Measurements from ENCODE around the gene C3orf49. TPM values are rescaled to one million over a fixed set of nuclear protein-coding genes. Genes with fewer than 3 reads are reported as not detected.

C3orf49 gene
- total RNA-seq, 1 experiment from 2014 or later = not detected

DNA sequence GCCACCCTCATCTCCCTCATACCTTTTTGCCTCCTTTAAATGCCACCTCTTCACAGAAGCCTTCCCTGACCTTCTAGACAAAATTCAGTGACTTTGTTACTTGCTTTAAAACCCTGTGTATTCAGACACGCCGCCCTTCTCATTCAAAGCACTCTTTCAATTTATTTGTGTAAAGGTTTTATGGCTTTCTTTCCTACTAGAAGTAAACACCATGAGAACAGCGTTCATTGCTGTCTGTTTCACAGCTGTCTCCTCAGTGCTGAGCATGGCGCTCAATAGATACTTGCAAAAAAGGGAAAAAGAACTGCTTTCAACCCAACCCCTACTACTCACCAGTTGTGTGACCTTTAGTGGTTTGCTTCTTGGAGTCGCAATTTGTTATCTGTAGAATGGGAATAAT, 61.6 kb downstream of the C3orf49 start:
- no peak for DNase-seq (ENCODE audit: low read depth)

DNA sequence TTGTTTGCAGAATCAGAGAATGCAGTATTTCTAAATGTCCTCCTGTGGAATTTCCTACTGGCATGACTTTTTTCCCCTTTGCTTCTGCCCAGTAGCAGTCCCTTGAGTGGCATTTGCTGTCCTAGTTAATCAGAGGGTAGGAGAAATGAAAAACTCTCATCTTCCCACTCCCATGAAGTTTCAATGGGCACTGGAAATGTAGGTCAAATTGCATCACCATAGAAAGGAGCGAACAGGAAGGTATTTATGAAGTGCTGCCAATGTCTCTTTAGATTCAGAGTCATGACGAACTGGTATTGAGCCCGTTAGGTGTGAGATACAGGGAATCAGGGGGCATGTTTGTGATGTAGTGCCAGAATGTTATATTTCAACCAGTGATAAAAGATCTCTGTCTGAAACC, 67.8 kb downstream of the C3orf49 start:
- no peak for DNase-seq (ENCODE audit: low read depth)

DNA sequence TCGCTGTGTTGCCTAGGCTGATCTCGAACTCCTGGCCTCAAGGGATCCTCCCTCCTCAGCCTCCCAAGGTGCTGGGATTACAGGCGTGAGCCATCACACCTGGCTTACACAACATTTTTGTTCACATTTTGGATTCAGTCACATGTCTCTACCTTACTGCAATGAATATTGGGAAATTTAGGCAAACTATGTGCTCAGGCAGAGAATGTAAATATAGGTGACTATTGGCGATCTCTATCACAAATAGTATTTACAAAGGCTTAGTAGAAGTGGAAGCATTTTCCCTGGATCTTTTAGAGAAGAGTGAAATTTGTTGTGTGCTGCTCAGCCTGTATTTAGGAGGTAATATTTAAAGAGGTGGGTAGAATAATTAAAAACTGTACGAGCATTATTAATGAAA, 72.4 kb downstream of the C3orf49 start:
- DNase-seq (ENCODE audit: low read depth) = no peak

DNA sequence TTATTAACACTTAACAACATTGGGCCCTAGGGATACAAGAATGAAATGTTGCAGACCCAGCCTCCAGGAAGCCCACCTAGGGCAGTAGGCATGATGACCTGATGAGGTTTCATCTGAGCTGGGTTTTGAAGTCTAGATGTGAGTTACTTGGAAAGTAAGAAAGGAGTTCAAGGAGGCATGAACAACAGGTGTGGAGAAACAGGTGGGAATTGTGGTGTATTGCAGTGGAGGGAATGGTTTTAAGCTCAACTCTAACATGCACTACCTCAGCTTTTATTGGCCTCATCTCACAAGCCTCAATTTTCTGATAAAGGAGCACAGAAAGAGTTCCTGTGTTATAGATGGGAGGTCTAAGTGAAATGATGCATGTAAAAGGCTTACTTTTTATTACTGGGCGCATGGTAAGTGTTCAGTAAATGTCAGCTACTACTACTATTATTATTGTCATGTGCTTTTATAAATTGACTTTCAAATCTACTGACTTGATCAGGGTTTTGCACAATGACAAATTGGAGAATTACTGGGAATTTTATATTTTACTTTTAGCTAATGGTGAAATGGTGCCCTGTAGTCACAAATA, 73.8 kb downstream of the C3orf49 start:
- DNase-seq (ENCODE audit: low read depth) = no peak

DNA sequence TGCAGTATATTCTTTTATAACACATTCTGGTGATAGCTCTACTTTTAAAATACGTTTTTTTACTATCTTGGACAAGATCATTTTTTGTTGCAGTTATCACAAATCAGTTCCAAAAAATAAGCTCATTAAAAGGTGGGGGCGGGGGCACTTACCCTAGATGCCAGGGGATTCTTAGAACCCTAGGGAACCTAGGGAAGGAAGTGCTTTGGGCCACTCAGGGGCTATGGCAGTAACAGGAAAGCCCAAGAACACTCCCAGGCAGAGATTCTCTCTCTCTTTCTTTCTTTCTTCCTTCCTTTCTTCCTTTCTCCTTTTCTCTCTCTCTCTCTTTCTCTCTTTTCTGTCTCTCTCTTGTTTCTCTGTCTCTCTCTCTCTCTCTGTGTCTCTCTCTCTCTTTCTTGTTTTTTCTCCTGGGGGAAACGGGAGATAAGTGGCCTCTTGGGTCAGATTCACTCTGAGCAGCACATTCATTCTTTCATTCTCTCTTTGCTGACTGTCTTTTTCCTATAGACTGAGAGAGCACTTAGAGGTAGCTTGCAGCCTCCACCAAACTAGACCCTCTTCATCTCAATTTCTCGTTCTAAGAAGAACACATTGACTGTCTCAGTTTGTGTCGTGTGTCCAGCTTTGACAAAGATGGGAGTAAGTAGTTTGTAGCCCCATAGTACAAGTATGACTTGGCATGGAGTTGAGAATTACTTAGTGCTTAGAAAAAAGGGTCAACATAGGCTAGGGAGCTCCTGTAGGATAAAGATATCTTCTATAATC, 76.5 kb downstream of the C3orf49 start:
- DNase-seq (ENCODE audit: low read depth) = no peak

DNA sequence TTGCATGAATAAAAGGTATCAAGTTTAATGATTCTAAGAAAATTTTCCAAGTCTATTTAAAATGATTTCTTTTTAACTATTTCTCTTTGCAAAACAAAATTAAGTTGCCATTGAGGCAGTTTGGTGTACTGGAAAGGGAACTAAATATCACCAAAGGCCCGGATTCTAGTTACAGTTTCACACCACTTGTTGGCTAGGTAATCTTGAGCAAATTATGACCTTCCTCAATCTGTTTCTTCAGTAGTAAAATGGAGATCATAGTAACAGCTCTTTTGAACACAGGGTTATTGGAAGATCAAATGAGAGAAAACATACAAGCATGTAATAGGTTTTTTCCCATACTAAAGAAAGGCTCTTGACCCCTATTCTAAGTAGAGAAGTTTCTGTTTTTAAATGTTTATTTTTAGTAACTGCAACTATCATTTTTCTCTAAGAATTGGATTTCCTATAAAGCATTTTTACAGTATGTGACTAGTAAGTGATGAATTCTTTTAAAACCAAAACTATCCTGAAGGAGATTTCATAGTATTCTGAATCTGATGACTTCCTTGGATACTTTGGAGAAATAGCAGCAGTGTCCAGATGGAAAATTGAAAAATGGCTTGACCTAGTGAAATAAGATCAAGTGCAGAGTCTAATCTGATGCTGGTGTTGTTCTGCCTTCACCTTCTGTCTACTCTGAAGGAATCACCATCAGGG, 77.4 kb downstream of the C3orf49 start:
- no peak for DNase-seq (ENCODE audit: low read depth)

Other genes with a start within 250 kb of the C3orf49 start
- not detected in 2 replicates for gene SNTN, start 166.6 kb upstream of the C3orf49 start, total RNA-seq (2014; rRNA removed)
- gene THOC7, start 44.5 kb downstream of the C3orf49 start, total RNA-seq (2014; rRNA removed) = 64.6 and 67.8 TPM in 2 replicates
- 7.8 and 10.4 TPM in 2 replicates for gene ATXN7, start 44.6 kb downstream of the C3orf49 start, total RNA-seq (2014; rRNA removed)
- gene SCAANT1, start 93.1 kb downstream of the C3orf49 start, total RNA-seq (2014; rRNA removed) = not detected in 2 replicates
- 104 and 144 TPM in 2 replicates for gene PSMD6, start 204.2 kb downstream of the C3orf49 start, total RNA-seq (2014; rRNA removed)

Measured in LHCN-M2 (cell line).